A673 (cell line): ENCODE data around the gene ARF6. TPM values are rescaled to one million over a fixed set of nuclear protein-coding genes. Genes with fewer than 3 reads are reported as not detected.

ENCODE experiments used
- BruUV-seq: library from RNA; stranded (reverse); fragments of 400-500 nt; replicated peaks from 2 replicates; lab custom pipeline; 2021; lab: Mats Ljungman, UMichigan
- CTCF ChIA-PET: fragments of 300-600 bp; sonication (Branson Sonifier 250); formaldehyde crosslinking; loops from one replicate; lab custom pipeline; 2022; ENCODE audit warnings: antibody characterized with exemption; lab: Charles Lee
- POLR2A ChIA-PET: fragments of 300-600 bp; sonication (Branson Sonifier 250); formaldehyde crosslinking; loops from one replicate; lab custom pipeline; 2022; ENCODE audit warnings: antibody characterized with exemption; ENCODE audit not compliant: low non-redundant PET; lab: Charles Lee
- DNase-seq: peaks from one replicate; pipeline ENCODE4 v3.0.0-alpha.2; 2015; ENCODE audit warnings: low spot score
- H3K27ac ChIP-seq: fragments of 200-600 bp; sonication (generic); 2 replicates; pipeline ENCODE4 v1.5.1; 2016; ENCODE audit warnings: mixed run types, low read depth, mild to moderate bottlenecking, mixed read lengths, antibody characterized with exemption, low read length; ENCODE audit not compliant: poor library complexity, severe bottlenecking
- H3K27me3 ChIP-seq: fragments of 200-600 bp; sonication (generic); replicated peaks from 2 replicates; pipeline ENCODE4 v1.6.1; 2017; ENCODE audit warnings: mixed run types, low read depth, mild to moderate bottlenecking, mixed read lengths, antibody characterized with exemption, low read length; ENCODE audit not compliant: insufficient read depth, poor library complexity
- H3K36me3 ChIP-seq: fragments of 200-600 bp; sonication (generic); 2 replicates; pipeline ENCODE4 v1.6.1; 2016; ENCODE audit warnings: mixed run types, mild to moderate bottlenecking, mixed read lengths, antibody characterized with exemption, low read length; ENCODE audit not compliant: insufficient read depth, poor library complexity, severe bottlenecking
- H3K4me1 ChIP-seq: fragments of 200-600 bp; sonication (generic); 2 replicates; pipeline ENCODE4 v1.6.1; 2017; ENCODE audit warnings: mixed run types, mild to moderate bottlenecking, mixed read lengths, antibody characterized with exemption, low read length; ENCODE audit not compliant: insufficient read depth, poor library complexity, severe bottlenecking
- H3K4me3 ChIP-seq: fragments of 200-600 bp; sonication (generic); 2 replicates; pipeline ENCODE4 v1.5.1; 2016; ENCODE audit warnings: low read depth, mixed run types, mild to moderate bottlenecking, mixed read lengths, low read length; ENCODE audit not compliant: poor library complexity, severe bottlenecking
- H3K9me3 ChIP-seq: fragments of 200-600 bp; sonication (generic); 2 replicates; pipeline ENCODE4 v1.6.1; 2016; ENCODE audit warnings: mixed run types, low read depth, mild to moderate bottlenecking, mixed read lengths, antibody characterized with exemption, low read length; ENCODE audit not compliant: poor library complexity, severe bottlenecking
- EZH2 ChIP-seq: fragments of 200-600 bp; sonication (generic); IDR thresholded peaks from 2 replicates; pipeline ENCODE4 v1.6.1; 2017; ENCODE audit warnings: borderline replicate concordance, low read depth, mild to moderate bottlenecking, mixed read lengths, antibody characterized with exemption, low read length; ENCODE audit not compliant: poor library complexity, severe bottlenecking
- intact Hi-C: fragments of 100-400 bp; cut with micrococcal nuclease; formaldehyde crosslinking; loops from one replicate; pipeline ENCODE4 v1.10.0; 2022; ENCODE audit not compliant: unreplicated experiment
- total RNA-seq: library from RNA; stranded (reverse); gene quantifications from 2 replicates; pipeline ENCODE4 v1.2.3, GENCODE V29; 2021
- TF ChIP-seq, protein P1 (sequence below): fragments of 300-800, 200-600 bp; sonication (generic); conservative IDR thresholded peaks from 2 replicates; pipeline ENCODE4 v1.5.1; 2017; ENCODE audit warnings: low read depth, mild to moderate bottlenecking, antibody characterized with exemption, low read length, moderate library complexity, mixed read lengths

Gene ARF6
- total RNA-seq, 1 experiment from 2014 or later: 67.6 TPM

DNA sequence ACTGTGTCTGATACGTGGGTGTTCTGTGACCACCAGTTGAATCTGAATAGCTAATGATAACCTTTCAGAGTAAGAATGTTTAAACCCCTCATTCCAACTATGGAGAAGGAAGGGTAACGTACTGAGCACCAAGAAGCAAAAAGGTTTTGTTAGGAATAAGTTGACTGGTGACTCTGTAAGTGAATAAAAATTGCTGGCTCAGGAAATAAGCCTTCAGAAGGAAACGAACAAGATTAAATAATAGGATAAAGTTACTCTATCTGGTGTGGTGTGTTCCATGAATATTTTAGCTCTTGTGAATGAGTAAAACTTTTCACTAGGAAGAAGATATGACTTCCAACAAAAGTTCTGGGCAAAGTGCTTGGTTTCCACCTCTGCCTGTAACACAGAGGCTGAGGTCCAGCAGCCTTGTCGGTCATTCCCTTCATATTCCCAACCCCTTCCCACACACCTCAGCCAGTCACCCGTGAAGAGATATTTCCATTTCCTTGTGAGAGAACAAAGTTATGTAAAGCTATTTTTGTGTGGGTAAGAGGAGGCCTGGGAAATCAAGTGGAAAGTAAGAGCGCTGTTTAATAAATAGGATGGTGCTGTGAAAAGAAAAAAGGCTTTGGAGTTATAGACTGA, 47.1 kb downstream of the ARF6 start:
- no peak for TF ChIP-seq EZH2
- TF ChIP-seq, protein P1, sequence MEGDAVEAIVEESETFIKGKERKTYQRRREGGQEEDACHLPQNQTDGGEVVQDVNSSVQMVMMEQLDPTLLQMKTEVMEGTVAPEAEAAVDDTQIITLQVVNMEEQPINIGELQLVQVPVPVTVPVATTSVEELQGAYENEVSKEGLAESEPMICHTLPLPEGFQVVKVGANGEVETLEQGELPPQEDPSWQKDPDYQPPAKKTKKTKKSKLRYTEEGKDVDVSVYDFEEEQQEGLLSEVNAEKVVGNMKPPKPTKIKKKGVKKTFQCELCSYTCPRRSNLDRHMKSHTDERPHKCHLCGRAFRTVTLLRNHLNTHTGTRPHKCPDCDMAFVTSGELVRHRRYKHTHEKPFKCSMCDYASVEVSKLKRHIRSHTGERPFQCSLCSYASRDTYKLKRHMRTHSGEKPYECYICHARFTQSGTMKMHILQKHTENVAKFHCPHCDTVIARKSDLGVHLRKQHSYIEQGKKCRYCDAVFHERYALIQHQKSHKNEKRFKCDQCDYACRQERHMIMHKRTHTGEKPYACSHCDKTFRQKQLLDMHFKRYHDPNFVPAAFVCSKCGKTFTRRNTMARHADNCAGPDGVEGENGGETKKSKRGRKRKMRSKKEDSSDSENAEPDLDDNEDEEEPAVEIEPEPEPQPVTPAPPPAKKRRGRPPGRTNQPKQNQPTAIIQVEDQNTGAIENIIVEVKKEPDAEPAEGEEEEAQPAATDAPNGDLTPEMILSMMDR: no peak
- Histone ChIP-seq H3K36me3 (no peaks in the 10 kb centered on the region), H3K4me1 (peaks cover 20% of the 10 kb centered on the region), H3K27ac (peak overlapping the region; percentile 67), H3K27me3 (no peaks in the 10 kb centered on the region), H3K4me3 (no peak overlapping the region), H3K9me3 (no peaks in the 10 kb centered on the region)
- DNase-seq: peak; percentile 39
- CTCF ChIA-PET: no interaction called here
- POLR2A ChIA-PET: no interaction called here
- intact Hi-C loops: no loop called here
- no TSS peak for BruUV-seq

DNA sequence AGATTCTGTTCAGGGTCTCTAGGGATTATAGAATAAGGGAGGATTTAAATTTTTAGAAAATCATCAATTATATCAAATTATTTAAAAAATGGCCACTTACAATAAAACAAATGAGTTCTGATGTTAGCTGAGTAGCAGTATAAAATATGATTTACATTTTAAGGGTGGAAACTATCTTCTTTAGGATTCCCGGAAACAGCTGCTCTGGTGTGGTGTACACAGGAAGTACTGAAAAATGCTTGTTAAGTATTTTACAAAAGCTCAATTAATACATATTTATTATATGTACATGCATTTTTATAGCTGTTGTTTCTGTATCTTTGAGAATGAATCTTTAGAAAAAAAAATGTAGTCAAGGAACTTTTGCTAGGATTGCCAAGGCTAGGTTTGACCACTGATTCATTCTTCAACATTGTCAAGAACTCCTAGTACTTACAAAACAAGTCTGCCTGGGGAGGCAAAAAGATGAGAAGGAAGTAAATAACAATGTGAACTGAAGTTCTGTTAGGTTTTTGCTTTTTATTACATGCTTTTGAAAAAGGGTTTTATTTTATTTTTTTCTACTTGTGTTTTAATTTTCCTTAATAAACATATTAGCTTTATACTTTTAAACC, 48.0 kb downstream of the ARF6 start:
- H3K4me1 ChIP-seq: peaks cover 29% of the 10 kb centered on the region
- CTCF ChIA-PET: interaction anchor here (0.6 kb wide), 1 partner anchor 121 kb away, joined by 3 read pairs; no protein-coding TSS in a partner anchor
- no peaks in the 10 kb centered on the region for H3K36me3 ChIP-seq
- H3K27me3 ChIP-seq: no peaks in the 10 kb centered on the region
- POLR2A ChIA-PET: no interaction called here
- TF ChIP-seq, protein P1: no peak
- no peak for TF ChIP-seq EZH2
- H3K4me3 ChIP-seq: no peak overlapping the region
- BruUV-seq: no TSS peak
- H3K9me3 ChIP-seq: no peaks in the 10 kb centered on the region
- DNase-seq: peak; percentile 76
- intact Hi-C loops: no loop called here
- H3K27ac ChIP-seq: peak overlapping the region; percentile 67

DNA sequence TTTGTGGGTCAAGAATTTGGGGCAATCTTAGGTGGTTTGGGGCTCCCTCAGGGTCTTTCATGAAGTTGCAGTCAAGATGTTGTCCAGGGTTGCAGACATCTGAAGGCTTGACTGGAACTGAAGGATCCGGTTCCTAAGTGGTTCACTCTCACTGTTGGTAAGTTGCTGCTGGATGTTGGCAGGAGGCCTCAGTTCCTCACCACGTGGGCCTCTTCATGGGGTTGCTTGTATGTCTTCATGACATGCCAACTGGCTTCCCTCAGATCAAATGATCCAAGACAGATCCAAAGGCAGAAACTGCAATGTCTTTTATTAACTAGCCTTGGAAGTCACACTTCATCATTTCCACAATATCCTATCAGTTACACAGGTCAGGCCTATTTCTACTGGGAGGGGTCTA, 49.2 kb downstream of the ARF6 start:
- no peak overlapping the region for H3K4me3 ChIP-seq
- no peak for TF ChIP-seq EZH2
- TF ChIP-seq, protein P1: no peak
- intact Hi-C loops: no loop called here
- no peaks in the 10 kb centered on the region for H3K27me3 ChIP-seq
- BruUV-seq: no TSS peak
- H3K9me3 ChIP-seq: no peaks in the 10 kb centered on the region
- no peak overlapping the region for H3K27ac ChIP-seq
- H3K4me1 ChIP-seq: peaks cover 41% of the 10 kb centered on the region
- H3K36me3 ChIP-seq: no peaks in the 10 kb centered on the region
- POLR2A ChIA-PET: no interaction called here
- CTCF ChIA-PET: no interaction called here
- no peak for DNase-seq
